HG02642 (cell line): ENCODE results near the gene DESI2.
A peak's percentile ranks its signal among the peaks of the same experiment; 100 is the strongest.
"Not testable (repeated sequence)": the region's sequence is repeated elsewhere in the genome, so short reads cannot be mapped to it uniquely, and the experiment has no call there.

Source experiments
- ATAC-seq: cut with Tn5 transposase; IDR thresholded peaks from one replicate; pipeline ENCODE4 v1.9.1; 2021; ENCODE audit warnings: mild to moderate bottlenecking; ENCODE audit not compliant: unreplicated experiment, poor library complexity

DESI2 gene

GRCh38 chr1:244654108-244655038 is 1.4 kb downstream of the DESI2 start:
- ATAC-seq = no peak

GRCh38 chr1:244655186-244655585 is 2.3 kb downstream of the DESI2 start:
- ATAC-seq = no peak

GRCh38 chr1:244657421-244657820 is 4.5 kb downstream of the DESI2 start:
- no peak for ATAC-seq

- no peak for ATAC-seq
Measured at GRCh38 chr1:244659694-244660093, 6.8 kb downstream of the DESI2 start.

GRCh38 chr1:244660595-244660994 is 7.7 kb downstream of the DESI2 start:
- no peak for ATAC-seq

GRCh38 chr1:244661569-244662312 is 8.8 kb downstream of the DESI2 start:
- not testable (repeated sequence) for ATAC-seq

GRCh38 chr1:244662599-244662998 is 9.7 kb downstream of the DESI2 start:
- no peak for ATAC-seq

- ATAC-seq = no peak
Measured at GRCh38 chr1:244664353-244664752, 11.4 kb downstream of the DESI2 start.

- ATAC-seq = peak; percentile 75
Measured at GRCh38 chr1:244665771-244666217, 12.9 kb downstream of the DESI2 start.

GRCh38 chr1:244666672-244667418 is 13.9 kb downstream of the DESI2 start:
- not testable (repeated sequence) for ATAC-seq

GRCh38 chr1:244667797-244668196 is 14.9 kb downstream of the DESI2 start:
- ATAC-seq = no peak

GRCh38 chr1:244672946-244673682 is 20.2 kb downstream of the DESI2 start:
- no peak for ATAC-seq

- no peak for ATAC-seq
Measured at GRCh38 chr1:244674446-244674845, 21.5 kb downstream of the DESI2 start.

GRCh38 chr1:244675167-244675566 is 22.2 kb downstream of the DESI2 start:
- ATAC-seq = no peak

- ATAC-seq = no peak
Measured at GRCh38 chr1:244678697-244679096, 25.8 kb downstream of the DESI2 start.

GRCh38 chr1:244680667-244681066 is 27.7 kb downstream of the DESI2 start:
- ATAC-seq = no peak

GRCh38 chr1:244682087-244682486 is 29.2 kb downstream of the DESI2 start:
- not testable (repeated sequence) for ATAC-seq

- no peak for ATAC-seq
Measured at GRCh38 chr1:244695937-244696336, 43.0 kb downstream of the DESI2 start.

GRCh38 chr1:244699741-244700140 is 46.8 kb downstream of the DESI2 start:
- no peak for ATAC-seq

- no peak for ATAC-seq
Measured at GRCh38 chr1:244700808-244701207, 47.9 kb downstream of the DESI2 start.
